WTC11 (cell line): ENCODE data around the gene KDELR3. TPM values are rescaled to one million over a fixed set of nuclear protein-coding genes. Genes with fewer than 3 reads are reported as not detected.

Experiments used
- ATAC-seq: fragments of 200-7000 bp; cut with Tn5 transposase; 2 replicates; pipeline ENCODE4 v1.10.0; 2021; ENCODE audit warnings: mild to moderate bottlenecking, moderate library complexity
- CTCF ChIA-PET: fragments of 300-600 bp; sonication (Branson Sonifier 250); formaldehyde crosslinking; loops from one replicate; lab custom pipeline; 2021; ENCODE audit warnings: antibody characterized with exemption; lab: Charles Lee
- POLR2A ChIA-PET: fragments of 350-600 bp; sonication (Branson Sonifier 250); formaldehyde crosslinking; loops from one replicate; lab custom pipeline; 2021; ENCODE audit warnings: antibody characterized with exemption; lab: Charles Lee
- DNase-seq: peaks from one replicate; pipeline ENCODE4 v3.0.0; 2021; ENCODE audit warnings: low spot score
- H3K27ac Mint-ChIP-seq: 2 replicates; pipeline ENCODE4 v1.8.0; 2021; ENCODE audit warnings: mixed read lengths
- H3K27me3 Mint-ChIP-seq: 2 replicates; pipeline ENCODE4 v1.8.0; 2021; ENCODE audit warnings: low read depth, mild to moderate bottlenecking, moderate library complexity, mixed read lengths
- H3K36me3 Mint-ChIP-seq: 2 replicates; pipeline ENCODE4 v1.8.0; 2021; ENCODE audit warnings: mixed read lengths
- H3K4me1 Mint-ChIP-seq: 2 replicates; pipeline ENCODE4 v1.8.0; 2022; ENCODE audit warnings: mixed read lengths
- H3K4me3 Mint-ChIP-seq: 2 replicates; pipeline ENCODE4 v1.8.0; 2021; ENCODE audit warnings: mild to moderate bottlenecking, moderate library complexity, mixed read lengths
- H3K9me3 Mint-ChIP-seq: 2 replicates; pipeline ENCODE4 v1.8.0; 2021; ENCODE audit warnings: mixed read lengths
- ATF1 ChIP-seq: sonication (generic); formaldehyde crosslinking; IDR thresholded peaks from 2 replicates; pipeline ENCODE4 v1.8.1; 2023; ENCODE audit warnings: mild to moderate bottlenecking, moderate library complexity, missing genetic modification reagents
- CDX4 ChIP-seq: fragments of 250-450 bp; sonication (Bioruptor Pico); IDR thresholded peaks from 2 replicates; pipeline ENCODE4 v1.9.0; 2021; ENCODE audit warnings: moderate library complexity, mild to moderate bottlenecking, inconsistent platforms, borderline replicate concordance
- CREB1 ChIP-seq: sonication (generic); formaldehyde crosslinking; IDR thresholded peaks from 2 replicates; pipeline ENCODE4 v1.8.0; 2023; ENCODE audit warnings: mild to moderate bottlenecking, missing genetic modification reagents
- ESRRA ChIP-seq: sonication (generic); formaldehyde crosslinking; IDR thresholded peaks from 2 replicates; pipeline ENCODE4 v1.8.1; 2022; ENCODE audit warnings: mild to moderate bottlenecking, missing genetic modification reagents, borderline replicate concordance
- ETV6 ChIP-seq: sonication (generic); formaldehyde crosslinking; IDR thresholded peaks from 2 replicates; pipeline ENCODE4 v1.8.1; 2022; ENCODE audit warnings: mild to moderate bottlenecking, missing genetic modification reagents
- IRF1 ChIP-seq: sonication (generic); formaldehyde crosslinking; IDR thresholded peaks from 2 replicates; pipeline ENCODE4 v1.8.0; 2023; ENCODE audit warnings: missing genetic modification reagents
- JAZF1 ChIP-seq: fragments of 250-450 bp; sonication (Bioruptor Pico); IDR thresholded peaks from 2 replicates; pipeline ENCODE4 v1.9.0; 2021; ENCODE audit warnings: moderate library complexity, mild to moderate bottlenecking, inconsistent platforms
- NR3C1 ChIP-seq: sonication (generic); formaldehyde crosslinking; conservative IDR thresholded peaks from 2 replicates; pipeline ENCODE4 v1.8.1; 2023; ENCODE audit warnings: low read depth, mild to moderate bottlenecking, missing genetic modification reagents
- PRDM15 ChIP-seq: sonication (generic); formaldehyde crosslinking; IDR thresholded peaks from 2 replicates; pipeline ENCODE4 v1.8.0; 2022; ENCODE audit warnings: missing genetic modification reagents
- PREB ChIP-seq: sonication (generic); formaldehyde crosslinking; IDR thresholded peaks from 2 replicates; pipeline ENCODE4 v1.8.1; 2022; ENCODE audit warnings: mild to moderate bottlenecking, missing genetic modification reagents, moderate library complexity, borderline replicate concordance
- RORB ChIP-seq: fragments of 250-450 bp; sonication (Bioruptor Pico); IDR thresholded peaks from 2 replicates; pipeline ENCODE4 v1.9.0; 2021; ENCODE audit warnings: mild to moderate bottlenecking
- TEAD1 ChIP-seq: sonication (generic); formaldehyde crosslinking; IDR thresholded peaks from 2 replicates; pipeline ENCODE4 v1.8.0; 2022; ENCODE audit warnings: mild to moderate bottlenecking, missing genetic modification reagents
- ZNF138 ChIP-seq: sonication (generic); formaldehyde crosslinking; conservative IDR thresholded peaks from 2 replicates; pipeline ENCODE4 v1.8.1; 2022; ENCODE audit warnings: mild to moderate bottlenecking, moderate library complexity, missing genetic modification reagents
- ZNF219 ChIP-seq: sonication (generic); formaldehyde crosslinking; IDR thresholded peaks from 2 replicates; pipeline ENCODE4 v1.8.0; 2023; ENCODE audit warnings: missing genetic modification reagents, mild to moderate bottlenecking, borderline replicate concordance
- total RNA-seq: library from RNA; stranded (reverse); gene quantifications from 3 replicates; pipeline ENCODE4 v1.2.3, GENCODE V29; 2021
- TF ChIP-seq, protein P1 (sequence below): sonication (generic); formaldehyde crosslinking; IDR thresholded peaks from 2 replicates; pipeline ENCODE4 v1.8.1; 2023; ENCODE audit warnings: mild to moderate bottlenecking, missing genetic modification reagents

The KDELR3 gene
- total RNA-seq, 1 experiment from 2014 or later = 5.7 TPM

GRCh38 chr22:38523029-38523428 lies 55.1 kb downstream of the KDELR3 start:
- CTCF ChIA-PET = interaction anchor here (1.1 to 1.5 kb wide), 2 partner anchors 47 to 49 kb away, joined by 3 to 5 read pairs; partner anchors contain the start of gene DMC1
- POLR2A ChIA-PET = interaction anchor here (1.5 kb wide), 1 partner anchor 48 kb away, joined by 4 read pairs; no protein-coding TSS in a partner anchor

GRCh38 chr22:38523479-38523878 lies 55.6 kb downstream of the KDELR3 start:
- CTCF ChIA-PET = interaction anchor here (1.1 to 1.5 kb wide), 2 partner anchors 47 to 49 kb away, joined by 3 to 5 read pairs; partner anchors contain the start of gene DMC1
- ATAC-seq (no peak), DNase-seq (no peak)
- POLR2A ChIA-PET = interaction anchor here (1.5 kb wide), 1 partner anchor 47 kb away, joined by 4 read pairs; no protein-coding TSS in a partner anchor
- Mint-ChIP-seq H3K27me3 (no peaks in the 10 kb centered on the region; the same call in 1 of the 2 replicates), H3K4me1 (no peaks in the 10 kb centered on the region), H3K9me3 (no peaks in the 10 kb centered on the region), H3K36me3 (no peaks in the 10 kb centered on the region), H3K4me3 (no peak overlapping the region), H3K27ac (no peak overlapping the region)
- TF ChIP-seq ESRRA (CRISPR knock-in tag) = no peak
- no peak for TF ChIP-seq PRDM15 (CRISPR knock-in tag)
- TF ChIP-seq ETV6 = no peak
- no peak for TF ChIP-seq ZNF219 (CRISPR knock-in tag)
- no peak for TF ChIP-seq ATF1 (CRISPR knock-in tag)

More at GRCh38 chr22:38523029-38523428, 55.1 kb downstream of the KDELR3 start:
- ATAC-seq = no peak
- TF ChIP-seq ZNF138 (no peak), RORB (CRISPR knock-in tag) (no peak), PREB (CRISPR knock-in tag) (no peak), JAZF1 (CRISPR knock-in tag) (no peak), NR3C1 (CRISPR knock-in tag) (no peak), TEAD1 (CRISPR knock-in tag) (no peak), IRF1 (CRISPR knock-in tag) (no peak), CDX4 (no peak), CREB1 (CRISPR knock-in tag) (no peak)
- TF ChIP-seq, protein P1, sequence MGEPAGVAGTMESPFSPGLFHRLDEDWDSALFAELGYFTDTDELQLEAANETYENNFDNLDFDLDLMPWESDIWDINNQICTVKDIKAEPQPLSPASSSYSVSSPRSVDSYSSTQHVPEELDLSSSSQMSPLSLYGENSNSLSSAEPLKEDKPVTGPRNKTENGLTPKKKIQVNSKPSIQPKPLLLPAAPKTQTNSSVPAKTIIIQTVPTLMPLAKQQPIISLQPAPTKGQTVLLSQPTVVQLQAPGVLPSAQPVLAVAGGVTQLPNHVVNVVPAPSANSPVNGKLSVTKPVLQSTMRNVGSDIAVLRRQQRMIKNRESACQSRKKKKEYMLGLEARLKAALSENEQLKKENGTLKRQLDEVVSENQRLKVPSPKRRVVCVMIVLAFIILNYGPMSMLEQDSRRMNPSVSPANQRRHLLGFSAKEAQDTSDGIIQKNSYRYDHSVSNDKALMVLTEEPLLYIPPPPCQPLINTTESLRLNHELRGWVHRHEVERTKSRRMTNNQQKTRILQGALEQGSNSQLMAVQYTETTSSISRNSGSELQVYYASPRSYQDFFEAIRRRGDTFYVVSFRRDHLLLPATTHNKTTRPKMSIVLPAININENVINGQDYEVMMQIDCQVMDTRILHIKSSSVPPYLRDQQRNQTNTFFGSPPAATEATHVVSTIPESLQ (CRISPR knock-in tag) = no peak
- DNase-seq = no peak
- no peaks in the 10 kb centered on the region; the same call in none of the 2 replicates for H3K27me3 Mint-ChIP-seq
- no peaks in the 10 kb centered on the region for H3K9me3 Mint-ChIP-seq
- no peak overlapping the region for H3K27ac Mint-ChIP-seq
- no peak overlapping the region for H3K4me3 Mint-ChIP-seq
- H3K4me1 Mint-ChIP-seq = no peaks in the 10 kb centered on the region
- H3K36me3 Mint-ChIP-seq = no peaks in the 10 kb centered on the region
